A673 (cell line): ENCODE measurements around the gene LTB4R.

Experiments used
- EZH2 ChIP-seq: fragments of 200-600 bp; sonication (generic); IDR thresholded peaks from 2 replicates; pipeline ENCODE4 v1.6.1; 2017; ENCODE audit warnings: borderline replicate concordance, low read depth, mild to moderate bottlenecking, mixed read lengths, antibody characterized with exemption, low read length; ENCODE audit not compliant: poor library complexity, severe bottlenecking
- TF ChIP-seq, protein P1 (sequence below): fragments of 300-800, 200-600 bp; sonication (generic); conservative IDR thresholded peaks from 2 replicates; pipeline ENCODE4 v1.5.1; 2017; ENCODE audit warnings: low read depth, mild to moderate bottlenecking, antibody characterized with exemption, low read length, moderate library complexity, mixed read lengths

DNA sequence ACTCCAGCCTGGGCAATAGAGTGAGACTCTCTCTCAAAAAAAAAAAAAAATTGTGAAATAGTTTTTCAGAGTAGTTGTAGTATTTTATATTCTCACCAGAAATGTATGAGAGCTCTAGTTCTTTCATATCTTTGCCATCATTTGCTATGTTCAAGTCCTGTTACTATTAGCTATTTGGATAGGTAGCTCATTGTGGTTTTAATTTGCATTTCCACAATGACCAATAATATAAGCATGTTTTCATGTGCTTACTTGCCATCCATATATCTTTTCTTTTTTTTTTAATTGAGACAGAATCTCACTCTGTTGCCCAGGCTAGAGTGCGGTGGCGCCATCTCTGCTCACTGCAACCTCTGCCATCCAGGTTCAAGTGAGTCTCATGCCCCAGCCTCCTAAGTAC lies 36.9 kb downstream of the LTB4R start:
- TF ChIP-seq, protein P1, sequence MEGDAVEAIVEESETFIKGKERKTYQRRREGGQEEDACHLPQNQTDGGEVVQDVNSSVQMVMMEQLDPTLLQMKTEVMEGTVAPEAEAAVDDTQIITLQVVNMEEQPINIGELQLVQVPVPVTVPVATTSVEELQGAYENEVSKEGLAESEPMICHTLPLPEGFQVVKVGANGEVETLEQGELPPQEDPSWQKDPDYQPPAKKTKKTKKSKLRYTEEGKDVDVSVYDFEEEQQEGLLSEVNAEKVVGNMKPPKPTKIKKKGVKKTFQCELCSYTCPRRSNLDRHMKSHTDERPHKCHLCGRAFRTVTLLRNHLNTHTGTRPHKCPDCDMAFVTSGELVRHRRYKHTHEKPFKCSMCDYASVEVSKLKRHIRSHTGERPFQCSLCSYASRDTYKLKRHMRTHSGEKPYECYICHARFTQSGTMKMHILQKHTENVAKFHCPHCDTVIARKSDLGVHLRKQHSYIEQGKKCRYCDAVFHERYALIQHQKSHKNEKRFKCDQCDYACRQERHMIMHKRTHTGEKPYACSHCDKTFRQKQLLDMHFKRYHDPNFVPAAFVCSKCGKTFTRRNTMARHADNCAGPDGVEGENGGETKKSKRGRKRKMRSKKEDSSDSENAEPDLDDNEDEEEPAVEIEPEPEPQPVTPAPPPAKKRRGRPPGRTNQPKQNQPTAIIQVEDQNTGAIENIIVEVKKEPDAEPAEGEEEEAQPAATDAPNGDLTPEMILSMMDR: no peak
- no peak for TF ChIP-seq EZH2
